GM12892 (cell line): ENCODE measurements around the gene GALNT7.

Source experiments
- POLR2A ChIP-seq: IDR thresholded peaks from 2 replicates; pipeline ENCODE4 v1.6.1; 2011; ENCODE audit warnings: low read depth, low read length, control low read depth
- POLR2AphosphoS5 ChIP-seq: IDR thresholded peaks from 2 replicates; pipeline ENCODE4 v1.6.1; 2011; ENCODE audit warnings: low read depth, low read length, control low read depth
- TAF1 ChIP-seq: IDR thresholded peaks from 2 replicates; pipeline ENCODE4 v1.6.1; 2011; ENCODE audit warnings: low read depth, mild to moderate bottlenecking, control low read depth, low read length, borderline replicate concordance

DNA sequence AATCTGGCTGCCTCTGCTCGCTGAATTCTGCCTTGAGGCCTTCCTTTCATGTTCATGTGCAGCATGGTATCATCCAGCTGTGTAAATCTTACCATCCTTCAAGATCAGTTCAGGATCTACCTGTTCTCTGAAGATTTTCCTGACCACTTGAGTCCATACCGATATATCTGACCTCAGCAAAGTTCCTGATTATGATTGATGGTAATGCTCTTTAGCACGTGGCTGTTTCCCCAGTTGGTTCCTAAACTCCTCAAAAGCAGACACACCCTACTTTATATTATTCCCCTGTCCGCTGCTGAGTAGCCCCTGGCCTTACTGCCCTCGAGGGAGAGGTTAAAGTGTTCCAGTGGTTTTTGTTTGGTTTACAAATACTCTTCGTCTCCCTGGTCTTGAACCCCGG is 20.0 kb downstream of the GALNT7 start:
- TF ChIP-seq POLR2AphosphoS5 = no peak
- TF ChIP-seq POLR2A = no peak
- TF ChIP-seq TAF1 = no peak
